Measurements from ENCODE around the gene WAS.
"Not testable (repeated sequence)": the region's sequence is repeated elsewhere in the genome, so short reads cannot be mapped to it uniquely, and the experiment has no call there.

The WAS gene

GRCh38 chrX:48676106-48676892 is 7.3 kb upstream of the WAS start:
- peak; percentile 82 to 93 for DNase-seq
- H3K27ac ChIP-seq: peak overlapping the region; percentile 76 to 87
- H3K4me3 ChIP-seq: peak overlapping the region; percentile 69 to 83
- no peaks in the 10 kb centered on the region for H3K27me3 ChIP-seq
- H3K36me3 ChIP-seq: no peaks in the 10 kb centered on the region
- peaks cover 0 to 12% (median 0%) of the 10 kb centered on the region in 4 donors for H3K4me1 ChIP-seq
- no peak for TF ChIP-seq CTCF (IDR thresholded peaks at IDR 0.05)
- no peaks in the 10 kb centered on the region for H3K9me3 ChIP-seq
- intact Hi-C loops (cut with DNase I; ENCODE audit: low total_unique reads): no loop called here

- Histone ChIP-seq H3K4me3 (peak overlapping the region; percentile 69 to 83), H3K4me1 (peaks cover 0 to 12% (median 0%) of the 10 kb centered on the region in 4 donors), H3K36me3 (no peaks in the 10 kb centered on the region), H3K9me3 (no peaks in the 10 kb centered on the region), H3K27ac (peak overlapping the region; percentile 76 to 87), H3K27me3 (no peaks in the 10 kb centered on the region)
- no peak for DNase-seq
- no peak for TF ChIP-seq CTCF (IDR thresholded peaks at IDR 0.05)
- intact Hi-C loops (cut with DNase I; ENCODE audit: low total_unique reads): no loop called here
These were observed 6.7 kb upstream of the WAS start for GRCh38 chrX:48676893-48677270.

GRCh38 chrX:48677516-48677915 is 6.1 kb upstream of the WAS start:
- peak overlapping the region in 1 of 2 donors; percentile 69 for H3K4me3 ChIP-seq
- peaks cover 0 to 12% (median 0%) of the 10 kb centered on the region in 4 donors for H3K4me1 ChIP-seq
- DNase-seq: no peak
- no peaks in the 10 kb centered on the region for H3K36me3 ChIP-seq
- H3K9me3 ChIP-seq: no peaks in the 10 kb centered on the region
- H3K27ac ChIP-seq: no peak overlapping the region
- H3K27me3 ChIP-seq: no peaks in the 10 kb centered on the region
- TF ChIP-seq CTCF (IDR thresholded peaks at IDR 0.05): no peak
- intact Hi-C loops (cut with DNase I; ENCODE audit: low total_unique reads): no loop called here

GRCh38 chrX:48680467-48680866 is 3.1 kb upstream of the WAS start:
- H3K36me3 ChIP-seq; H3K27ac ChIP-seq; intact Hi-C loops (cut with DNase I; ENCODE audit: low total_unique reads); H3K9me3 ChIP-seq; H3K27me3 ChIP-seq; DNase-seq; H3K4me3 ChIP-seq; H3K4me1 ChIP-seq: not testable (repeated sequence)

- DNase-seq; intact Hi-C loops (cut with DNase I; ENCODE audit: low total_unique reads); H3K27ac ChIP-seq; H3K4me3 ChIP-seq; H3K4me1 ChIP-seq; H3K36me3 ChIP-seq; H3K27me3 ChIP-seq; H3K9me3 ChIP-seq: not testable (repeated sequence)
These were observed 2.7 kb upstream of the WAS start for GRCh38 chrX:48680925-48681324.

GRCh38 chrX:48681539-48682183 is 1.9 kb upstream of the WAS start:
- H3K27ac ChIP-seq: no peak overlapping the region
- intact Hi-C loops (cut with DNase I; ENCODE audit: low total_unique reads): no loop called here
- TF ChIP-seq CTCF (IDR thresholded peaks at IDR 0.05): no peak
- H3K4me3 ChIP-seq: no peak overlapping the region
- H3K27me3 ChIP-seq: peaks cover 0 to 3% of the 10 kb centered on the region in 2 donors
- H3K4me1 ChIP-seq: peaks cover 0 to 6% (median 0%) of the 10 kb centered on the region in 4 donors
- H3K9me3 ChIP-seq: no peaks in the 10 kb centered on the region
- no peaks in the 10 kb centered on the region for H3K36me3 ChIP-seq
- DNase-seq: no peak

GRCh38 chrX:48682795-48683194 is 804 bp upstream of the WAS start:
- H3K27ac ChIP-seq; H3K27me3 ChIP-seq; DNase-seq; H3K4me3 ChIP-seq; H3K36me3 ChIP-seq; H3K4me1 ChIP-seq; intact Hi-C loops (cut with DNase I; ENCODE audit: low total_unique reads); H3K9me3 ChIP-seq: not testable (repeated sequence)
